HepG2 (cell line): Measurements from ENCODE around the gene PPP6R2. TPM values are rescaled to one million over a fixed set of nuclear protein-coding genes. Genes with fewer than 3 reads are reported as not detected.

Source experiments
- ATAC-seq: fragments of 200-7000 bp; cut with Tn5 transposase; 3 replicates; pipeline ENCODE4 v1.9.1; 2020; ENCODE audit warnings: mild to moderate bottlenecking, moderate library complexity
- BruUV-seq: library from RNA; stranded (reverse); fragments of 400-500 nt; replicated peaks from 2 replicates; lab custom pipeline; 2021; lab: Mats Ljungman, UMichigan
- CTCF ChIA-PET: fragments of 300-600 bp; formaldehyde crosslinking; extraction: SDS; loops from one replicate; lab custom pipeline; 2021; ENCODE audit warnings: low total read pairs, inconsistent platforms, low intra/inter-chr PET ratio; lab: Yijun Ruan, JAX
- POLR2A ChIA-PET: fragments of 350-600 bp; sonication (Branson Sonifier 250); formaldehyde crosslinking; loops from one replicate; lab custom pipeline; 2020; ENCODE audit warnings: antibody characterized with exemption, inconsistent platforms; lab: Yijun Ruan, JAX
- DNase-seq: peaks from one replicate; pipeline ENCODE4 v3.0.0-alpha.2; 2015; ENCODE audit warnings: low spot score
- FAIRE-seq: peaks from 3 replicates; lab custom pipeline; 2011; peaks lifted over from hg19 to GRCh38; lab: Jason Lieb, UNC
- H2AFZ ChIP-seq: one replicate; pipeline ENCODE4 v1.6.1; 2011; ENCODE audit warnings: low read length, inconsistent platforms
- H3K27ac ChIP-seq: fragments of 300-600 bp; 3 replicates; pipeline ENCODE4 v1.8.0; 2011; ENCODE audit warnings: mixed run types, mild to moderate bottlenecking, mixed read lengths, low read length, inconsistent platforms; ENCODE audit not compliant: insufficient read depth; ENCODE audit errors: extremely low read length
- H3K27me3 ChIP-seq, 2 experiments: fragments of 200-600 bp in 1 of 2; 2 replicates in 1 of 2; 3 replicates in 1 of 2; pipeline versions ENCODE4 v1.6.0 to v1.8.0; 2011; ENCODE audit warnings: low read length in 2 of 2, mild to moderate bottlenecking in 2 of 2, moderate library complexity in 2 of 2, inconsistent platforms in 1 of 2; ENCODE audit not compliant: insufficient read depth in 2 of 2, control insufficient read depth in 1 of 2
- H3K36me3 ChIP-seq, 2 experiments: fragments of 200-600 bp in 1 of 2; replicated peaks in 1 of 2; 2 replicates in 1 of 2; 3 replicates in 1 of 2; pipeline versions ENCODE4 v1.5.1 to v1.8.0; 2011; ENCODE audit warnings: low read length in 2 of 2, inconsistent platforms in 1 of 2; ENCODE audit not compliant: insufficient read depth in 2 of 2, control insufficient read depth in 1 of 2
- H3K4me1 ChIP-seq: 2 replicates; pipeline ENCODE4 v1.5.1; 2012; ENCODE audit warnings: low read length, inconsistent platforms; ENCODE audit not compliant: insufficient read depth
- H3K4me2 ChIP-seq: 2 replicates; pipeline ENCODE4 v1.6.0; 2011; ENCODE audit warnings: low read depth, low read length, inconsistent platforms
- H3K4me3 ChIP-seq, 3 experiments: fragments of 200-600 bp in 1 of 3; sonication (generic), shearing (Covaris generic) in 1 of 3; replicated peaks in 1 of 3; 2 replicates each; pipeline ENCODE4 v1.5.1; 2011 to 2016; ENCODE audit warnings: low read length in 3 of 3, inconsistent platforms in 2 of 3, low read depth in 2 of 3, mild to moderate bottlenecking in 2 of 3, control low read depth in 1 of 3, mixed read lengths in 1 of 3; ENCODE audit not compliant: insufficient read depth in 1 of 3
- H3K79me2 ChIP-seq: one replicate; pipeline ENCODE4 v1.6.1; 2011; ENCODE audit warnings: low read length, inconsistent platforms; ENCODE audit not compliant: insufficient read depth
- H3K9ac ChIP-seq: 2 replicates; pipeline ENCODE4 v1.6.0; 2011; ENCODE audit warnings: mild to moderate bottlenecking, low read depth, low read length, inconsistent platforms; ENCODE audit not compliant: insufficient read depth
- H3K9me3 ChIP-seq: 2 replicates; pipeline ENCODE4 v1.5.1; 2012; ENCODE audit warnings: mild to moderate bottlenecking, low read length
- H4K20me1 ChIP-seq: 2 replicates; pipeline ENCODE4 v1.6.0; 2011; ENCODE audit warnings: inconsistent platforms, mild to moderate bottlenecking, low read length, moderate library complexity; ENCODE audit not compliant: insufficient read depth
- AGO1 ChIP-seq: fragments of 200-400 bp; formaldehyde crosslinking; IDR thresholded peaks from 2 replicates; pipeline ENCODE4 v1.6.1; 2017; ENCODE audit warnings: mild to moderate bottlenecking, low read depth, low read length, moderate library complexity; ENCODE audit not compliant: poor library complexity, severe bottlenecking
- AHR ChIP-seq: IDR thresholded peaks from 2 replicates; pipeline ENCODE4 v1.6.1; 2018; ENCODE audit warnings: missing genetic modification reagents, missing compliant biosample characterization
- ATF1 ChIP-seq: IDR thresholded peaks from 2 replicates; pipeline ENCODE4 v1.6.1; 2016; ENCODE audit warnings: mild to moderate bottlenecking, control low read depth
- CC2D1A ChIP-seq: sonication (generic); formaldehyde crosslinking; IDR thresholded peaks from 2 replicates; pipeline ENCODE4 v1.8.1; 2023; ENCODE audit warnings: mild to moderate bottlenecking, missing genetic modification reagents
- GLI4 ChIP-seq: sonication (generic); formaldehyde crosslinking; IDR thresholded peaks from 2 replicates; pipeline ENCODE4 v1.5.1; 2020; ENCODE audit warnings: missing genetic modification reagents, mild to moderate bottlenecking, moderate library complexity, borderline replicate concordance
- HNF4A ChIP-seq: sonication (generic); formaldehyde crosslinking; IDR thresholded peaks from 2 replicates; pipeline ENCODE4 v1.4.0; 2020; ENCODE audit warnings: missing genetic modification reagents
- MIXL1 ChIP-seq: IDR thresholded peaks from 2 replicates; pipeline ENCODE4 v1.6.1; 2016
- MXD4 ChIP-seq: IDR thresholded peaks from 2 replicates; pipeline ENCODE4 v1.6.1; 2016; ENCODE audit warnings: mild to moderate bottlenecking, missing biosample characterization, missing genetic modification reagents
- MYC ChIP-seq: sonication (generic); formaldehyde crosslinking; IDR thresholded peaks from 2 replicates; pipeline ENCODE4 v1.9.0; 2021; ENCODE audit warnings: missing genetic modification reagents, borderline replicate concordance
- RARG ChIP-seq: sonication (generic); formaldehyde crosslinking; IDR thresholded peaks from 2 replicates; pipeline ENCODE4 v1.4.0; 2020; ENCODE audit warnings: low read depth, mild to moderate bottlenecking, missing genetic modification reagents
- RCOR2 ChIP-seq: IDR thresholded peaks from 2 replicates; pipeline ENCODE4 v1.6.1; 2016; ENCODE audit warnings: missing biosample characterization, missing genetic modification reagents
- SMARCC2 ChIP-seq: fragments of 450-650 bp; IDR thresholded peaks from 2 replicates; pipeline ENCODE4 v1.6.1; 2017; ENCODE audit warnings: antibody characterized with exemption, mild to moderate bottlenecking
- SPEN ChIP-seq: sonication (generic); formaldehyde crosslinking; IDR thresholded peaks from 2 replicates; pipeline ENCODE4 v1.5.1; 2020; ENCODE audit warnings: low read depth, mild to moderate bottlenecking, missing genetic modification reagents
- TCF7L2 ChIP-seq: IDR thresholded peaks from 2 replicates; pipeline ENCODE4 v1.6.1; 2011; ENCODE audit warnings: mild to moderate bottlenecking, low read depth, low read length, moderate library complexity
- U2AF2 ChIP-seq: fragments of 200-400 bp; formaldehyde crosslinking; IDR thresholded peaks from 2 replicates; pipeline ENCODE4 v1.6.1; 2017; ENCODE audit warnings: low read depth, mild to moderate bottlenecking, low read length
- ZNF253 ChIP-seq: sonication (generic); formaldehyde crosslinking; IDR thresholded peaks from 2 replicates; pipeline ENCODE4 v1.8.0; 2022; ENCODE audit warnings: mild to moderate bottlenecking, missing genetic modification reagents, borderline replicate concordance
- ZNF446 ChIP-seq: sonication (generic); formaldehyde crosslinking; IDR thresholded peaks from 2 replicates; pipeline ENCODE4 v1.5.0; 2020; ENCODE audit warnings: mild to moderate bottlenecking, missing genetic modification reagents
- ZNF678 ChIP-seq: sonication (generic); formaldehyde crosslinking; IDR thresholded peaks from 2 replicates; pipeline ENCODE4 v1.4.0; 2020; ENCODE audit warnings: mild to moderate bottlenecking, missing genetic modification reagents
- WGBS: methylation state at CpG from one replicate; pipeline ENCODE4 v1.1.6; 2017; ENCODE audit warnings: low lambda C conversion rate; 5-methylcytosine and 5-hydroxymethylcytosine counted together
- in situ Hi-C: cut with HindIII; loops from 2 replicates; pipeline ENCODE4 v1.10.0; 2017; ENCODE audit warnings: low pct_unique_long_range_greater_than_20kb; ENCODE audit not compliant: extremely low pct_ligation_motif_present
- intact Hi-C: fragments of 100-400 bp; cut with micrococcal nuclease; formaldehyde crosslinking; loops from one replicate; pipeline ENCODE4 v1.10.0; 2022; ENCODE audit not compliant: unreplicated experiment
- polyA plus RNA-seq, 8 experiments: library from polyadenylated mRNA; depleted of rRNA in 3 of 8; stranded (reverse) in 7 of 8; unstranded in 1 of 8; fragments of >200 nt; fragmentation: Illumina TruSeq in 4 of 8; extraction: Trizol in 4 of 8; gene quantifications; 2 replicates each; pipeline versions ENCODE4 v1.2.1 to v1.2.3, GENCODE V29; 2011 to 2016; ENCODE audit warnings: low read depth in 4 of 8, missing spikeins in 1 of 8, mixed read lengths in 1 of 8; ENCODE audit not compliant: insufficient read depth in 1 of 8
- total RNA-seq, 5 experiments: library from RNA; depleted of rRNA; stranded (reverse); fragments of >200 nt; fragmentation: Illumina TruSeq; extraction: Trizol; gene quantifications; 2 replicates each; pipeline ENCODE4 v1.2.3, GENCODE V29; 2016; ENCODE audit warnings: low read depth in 1 of 5
- TF ChIP-seq, protein P1 (sequence below): sonication (generic); formaldehyde crosslinking; IDR thresholded peaks from 2 replicates; pipeline ENCODE4 v1.5.1; 2020; ENCODE audit warnings: mild to moderate bottlenecking, missing genetic modification reagents, moderate library complexity
- TF ChIP-seq, protein P2 (sequence below): sonication (generic); formaldehyde crosslinking; IDR thresholded peaks from 2 replicates; pipeline ENCODE4 v1.8.0; 2022; ENCODE audit warnings: mild to moderate bottlenecking, missing genetic modification reagents, moderate library complexity
- TF ChIP-seq, protein P3 (sequence below): sonication (generic); formaldehyde crosslinking; IDR thresholded peaks from 2 replicates; pipeline ENCODE4 v1.4.0; 2020; ENCODE audit warnings: mild to moderate bottlenecking, missing genetic modification reagents

PPP6R2 gene
- total and polyA plus RNA-seq, 2 of the 13 experiments (the other 11 are each of a cell fraction or from before 2014, with no cell fraction given) = 55.0 to 102 TPM

DNA sequence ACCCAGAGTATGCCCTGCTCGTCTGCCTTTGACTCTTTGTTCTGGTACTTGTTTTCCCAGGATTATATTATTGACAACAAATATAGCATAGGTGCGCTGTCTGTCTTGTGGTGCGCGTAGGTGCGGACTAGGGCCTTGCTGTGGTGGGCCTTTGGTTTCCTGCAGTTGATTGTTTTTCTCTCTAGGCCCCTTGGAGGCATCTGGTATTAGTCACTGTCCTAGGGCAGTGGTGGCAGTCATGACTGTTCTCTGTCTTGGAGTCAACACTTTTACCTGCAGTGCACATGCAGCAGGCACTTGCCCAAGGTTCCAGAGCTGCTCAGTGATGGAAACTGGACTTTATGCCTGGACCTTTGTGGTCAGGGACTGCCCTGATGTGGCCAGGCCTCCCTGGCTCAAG is 18.6 kb downstream of the PPP6R2 start:
- ATAC-seq (peak; percentile 51), FAIRE-seq (no peak), DNase-seq (no peak)
- intact Hi-C loops = no loop called here
- POLR2A ChIA-PET = interaction anchor here (1.9 kb wide), 1 partner anchor 26 kb away, joined by 8 read pairs; no protein-coding TSS in a partner anchor
- H3K4me3 ChIP-seq = no peak overlapping the region
- H3K36me3 ChIP-seq = peaks cover 3 to 15% of the 10 kb centered on the region in 2 experiments; a peak in 4 of 5 replicates
- peaks cover 72% of the 10 kb centered on the region for H3K79me2 ChIP-seq
- H3K9ac ChIP-seq = 0 out of 2 replicates have a peak overlapping the region, but pooled peaks have one; percentile 4
- no peak overlapping the region for H3K4me2 ChIP-seq
- H3K27me3 ChIP-seq = no peaks in the 10 kb centered on the region
- in situ Hi-C loops = no loop called here
- H2AFZ ChIP-seq = no peak overlapping the region
- peak overlapping the region; percentile 7 for H3K27ac ChIP-seq
- 90% methylated on average over 5 of the region's 5 CpGs for WGBS
- BruUV-seq = no TSS peak
- H3K4me1 ChIP-seq = peaks cover 56% of the 10 kb centered on the region
- H4K20me1 ChIP-seq = peaks cover 23% of the 10 kb centered on the region
- CTCF ChIA-PET = no interaction called here
- no peaks in the 10 kb centered on the region for H3K9me3 ChIP-seq
- TF ChIP-seq ATF1 (CRISPR knock-in tag) = no peak
- TF ChIP-seq TCF7L2 = no peak
- TF ChIP-seq ZNF446 = no peak
- TF ChIP-seq MYC (CRISPR knock-in tag) = no peak
- no peak for TF ChIP-seq MIXL1 (CRISPR knock-in tag)
- TF ChIP-seq SMARCC2 = no peak
- no peak for TF ChIP-seq AHR (CRISPR knock-in tag)
- TF ChIP-seq AGO1 = no peak
- no peak for TF ChIP-seq RCOR2 (CRISPR knock-in tag)
- TF ChIP-seq SPEN (CRISPR knock-in tag) = 0 out of 2 replicates have a peak, but pooled peaks have one; percentile 14
- TF ChIP-seq MXD4 = no peak
- no peak for TF ChIP-seq RARG (CRISPR knock-in tag)
- TF ChIP-seq, protein P1, sequence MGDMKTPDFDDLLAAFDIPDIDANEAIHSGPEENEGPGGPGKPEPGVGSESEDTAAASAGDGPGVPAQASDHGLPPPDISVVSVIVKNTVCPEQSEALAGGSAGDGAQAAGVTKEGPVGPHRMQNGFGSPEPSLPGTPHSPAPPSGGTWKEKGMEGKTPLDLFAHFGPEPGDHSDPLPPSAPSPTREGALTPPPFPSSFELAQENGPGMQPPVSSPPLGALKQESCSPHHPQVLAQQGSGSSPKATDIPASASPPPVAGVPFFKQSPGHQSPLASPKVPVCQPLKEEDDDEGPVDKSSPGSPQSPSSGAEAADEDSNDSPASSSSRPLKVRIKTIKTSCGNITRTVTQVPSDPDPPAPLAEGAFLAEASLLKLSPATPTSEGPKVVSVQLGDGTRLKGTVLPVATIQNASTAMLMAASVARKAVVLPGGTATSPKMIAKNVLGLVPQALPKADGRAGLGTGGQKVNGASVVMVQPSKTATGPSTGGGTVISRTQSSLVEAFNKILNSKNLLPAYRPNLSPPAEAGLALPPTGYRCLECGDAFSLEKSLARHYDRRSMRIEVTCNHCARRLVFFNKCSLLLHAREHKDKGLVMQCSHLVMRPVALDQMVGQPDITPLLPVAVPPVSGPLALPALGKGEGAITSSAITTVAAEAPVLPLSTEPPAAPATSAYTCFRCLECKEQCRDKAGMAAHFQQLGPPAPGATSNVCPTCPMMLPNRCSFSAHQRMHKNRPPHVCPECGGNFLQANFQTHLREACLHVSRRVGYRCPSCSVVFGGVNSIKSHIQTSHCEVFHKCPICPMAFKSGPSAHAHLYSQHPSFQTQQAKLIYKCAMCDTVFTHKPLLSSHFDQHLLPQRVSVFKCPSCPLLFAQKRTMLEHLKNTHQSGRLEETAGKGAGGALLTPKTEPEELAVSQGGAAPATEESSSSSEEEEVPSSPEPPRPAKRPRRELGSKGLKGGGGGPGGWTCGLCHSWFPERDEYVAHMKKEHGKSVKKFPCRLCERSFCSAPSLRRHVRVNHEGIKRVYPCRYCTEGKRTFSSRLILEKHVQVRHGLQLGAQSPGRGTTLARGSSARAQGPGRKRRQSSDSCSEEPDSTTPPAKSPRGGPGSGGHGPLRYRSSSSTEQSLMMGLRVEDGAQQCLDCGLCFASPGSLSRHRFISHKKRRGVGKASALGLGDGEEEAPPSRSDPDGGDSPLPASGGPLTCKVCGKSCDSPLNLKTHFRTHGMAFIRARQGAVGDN = peak; percentile 22; the same call in 1 of the 2 replicates
- TF ChIP-seq CC2D1A (CRISPR knock-in tag) = no peak
- TF ChIP-seq U2AF2 = no peak
- TF ChIP-seq HNF4A (CRISPR knock-in tag) = 0 out of 2 replicates have a peak, but pooled peaks have one; percentile 21
- TF ChIP-seq, protein P2, sequence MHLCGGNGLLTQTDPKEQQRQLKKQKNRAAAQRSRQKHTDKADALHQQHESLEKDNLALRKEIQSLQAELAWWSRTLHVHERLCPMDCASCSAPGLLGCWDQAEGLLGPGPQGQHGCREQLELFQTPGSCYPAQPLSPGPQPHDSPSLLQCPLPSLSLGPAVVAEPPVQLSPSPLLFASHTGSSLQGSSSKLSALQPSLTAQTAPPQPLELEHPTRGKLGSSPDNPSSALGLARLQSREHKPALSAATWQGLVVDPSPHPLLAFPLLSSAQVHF (CRISPR knock-in tag) = no peak
- TF ChIP-seq ZNF253 (CRISPR knock-in tag) = no peak
- TF ChIP-seq ZNF678 (CRISPR knock-in tag) = no peak
- TF ChIP-seq, protein P3, sequence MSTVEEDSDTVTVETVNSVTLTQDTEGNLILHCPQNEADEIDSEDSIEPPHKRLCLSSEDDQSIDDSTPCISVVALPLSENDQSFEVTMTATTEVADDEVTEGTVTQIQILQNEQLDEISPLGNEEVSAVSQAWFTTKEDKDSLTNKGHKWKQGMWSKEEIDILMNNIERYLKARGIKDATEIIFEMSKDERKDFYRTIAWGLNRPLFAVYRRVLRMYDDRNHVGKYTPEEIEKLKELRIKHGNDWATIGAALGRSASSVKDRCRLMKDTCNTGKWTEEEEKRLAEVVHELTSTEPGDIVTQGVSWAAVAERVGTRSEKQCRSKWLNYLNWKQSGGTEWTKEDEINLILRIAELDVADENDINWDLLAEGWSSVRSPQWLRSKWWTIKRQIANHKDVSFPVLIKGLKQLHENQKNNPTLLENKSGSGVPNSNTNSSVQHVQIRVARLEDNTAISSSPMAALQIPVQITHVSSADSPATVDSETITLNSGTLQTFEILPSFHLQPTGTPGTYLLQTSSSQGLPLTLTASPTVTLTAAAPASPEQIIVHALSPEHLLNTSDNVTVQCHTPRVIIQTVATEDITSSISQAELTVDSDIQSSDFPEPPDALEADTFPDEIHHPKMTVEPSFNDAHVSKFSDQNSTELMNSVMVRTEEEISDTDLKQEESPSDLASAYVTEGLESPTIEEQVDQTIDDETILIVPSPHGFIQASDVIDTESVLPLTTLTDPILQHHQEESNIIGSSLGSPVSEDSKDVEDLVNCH = no peak
- TF ChIP-seq GLI4 (CRISPR knock-in tag) = no peak
